Activated CD4-positive, alpha-beta T cell treated with anti-CD3 and anti-CD28 coated beads, Interleukin-2, amount 10 ng/mL, durations not matched to agents 24 days and 14 days (primary cell): ENCODE data around the gene GANC. TPM values are rescaled to one million over a fixed set of nuclear protein-coding genes. Genes with fewer than 3 reads are reported as not detected.

ENCODE experiments used
- total RNA-seq: library from RNA; stranded (reverse); gene quantifications from 2 replicates; pipeline ENCODE4 v1.2.3, GENCODE V29; 2022

Gene GANC
- total RNA-seq, 1 donor from 2014 or later, result 15.0 TPM

Other genes starting within 250 kb of the GANC start
- gene PLA2G4D, start 178.6 kb upstream of the GANC start, total RNA-seq, result not detected in 2 replicates
- not detected in 2 replicates for gene PLA2G4F, start 116.6 kb upstream of the GANC start, total RNA-seq
- 58.0 TPM in 2 replicates for gene VPS39, start 64.9 kb upstream of the GANC start, total RNA-seq
- gene TMEM87A, start 232 bp downstream of the GANC start, total RNA-seq, result 37.1 and 39.1 TPM in 2 replicates
- 1.3 and 2.3 TPM in 2 replicates for gene CAPN3, start 86.3 kb downstream of the GANC start, total RNA-seq
- 62.1 and 66.3 TPM in 2 replicates for gene ZNF106, start 217.9 kb downstream of the GANC start, total RNA-seq
- gene SNAP23, start 222.4 kb downstream of the GANC start, total RNA-seq, result 74.0 and 84.5 TPM in 2 replicates